WTC11 (cell line): Measurements from ENCODE around the gene ADGRF3. TPM values are rescaled to one million over a fixed set of nuclear protein-coding genes. Genes with fewer than 3 reads are reported as not detected.

Experiments used
- ATAC-seq: fragments of 200-7000 bp; cut with Tn5 transposase; 2 replicates; pipeline ENCODE4 v1.10.0; 2021; ENCODE audit warnings: mild to moderate bottlenecking, moderate library complexity
- CTCF ChIA-PET: fragments of 300-600 bp; sonication (Branson Sonifier 250); formaldehyde crosslinking; loops from one replicate; lab custom pipeline; 2021; ENCODE audit warnings: antibody characterized with exemption; lab: Charles Lee
- POLR2A ChIA-PET: fragments of 350-600 bp; sonication (Branson Sonifier 250); formaldehyde crosslinking; loops from one replicate; lab custom pipeline; 2021; ENCODE audit warnings: antibody characterized with exemption; lab: Charles Lee
- DNase-seq: peaks from one replicate; pipeline ENCODE4 v3.0.0; 2021; ENCODE audit warnings: low spot score
- H3K27ac Mint-ChIP-seq: 2 replicates; pipeline ENCODE4 v1.8.0; 2021; ENCODE audit warnings: mixed read lengths
- H3K27me3 Mint-ChIP-seq: 2 replicates; pipeline ENCODE4 v1.8.0; 2021; ENCODE audit warnings: low read depth, mild to moderate bottlenecking, moderate library complexity, mixed read lengths
- H3K36me3 Mint-ChIP-seq: 2 replicates; pipeline ENCODE4 v1.8.0; 2021; ENCODE audit warnings: mixed read lengths
- H3K4me1 Mint-ChIP-seq: 2 replicates; pipeline ENCODE4 v1.8.0; 2022; ENCODE audit warnings: mixed read lengths
- H3K4me3 Mint-ChIP-seq: 2 replicates; pipeline ENCODE4 v1.8.0; 2021; ENCODE audit warnings: mild to moderate bottlenecking, moderate library complexity, mixed read lengths
- H3K9me3 Mint-ChIP-seq: 2 replicates; pipeline ENCODE4 v1.8.0; 2021; ENCODE audit warnings: mixed read lengths
- E2F4 ChIP-seq: sonication (generic); formaldehyde crosslinking; IDR thresholded peaks from 2 replicates; pipeline ENCODE4 v1.8.1; 2022; ENCODE audit warnings: low read depth, mild to moderate bottlenecking, moderate library complexity, missing genetic modification reagents, borderline replicate concordance
- HMGXB4 ChIP-seq: sonication (generic); formaldehyde crosslinking; IDR thresholded peaks from 2 replicates; pipeline ENCODE4 v1.8.1; 2023; ENCODE audit warnings: mild to moderate bottlenecking, moderate library complexity, missing genetic modification reagents
- IRF1 ChIP-seq: sonication (generic); formaldehyde crosslinking; IDR thresholded peaks from 2 replicates; pipeline ENCODE4 v1.8.0; 2023; ENCODE audit warnings: missing genetic modification reagents
- NFYB ChIP-seq: sonication (generic); formaldehyde crosslinking; conservative IDR thresholded peaks from 2 replicates; pipeline ENCODE4 v1.8.0; 2022; ENCODE audit warnings: low read depth, missing genetic modification reagents
- PRDM15 ChIP-seq: sonication (generic); formaldehyde crosslinking; IDR thresholded peaks from 2 replicates; pipeline ENCODE4 v1.8.0; 2022; ENCODE audit warnings: missing genetic modification reagents
- USF2 ChIP-seq: sonication (generic); formaldehyde crosslinking; IDR thresholded peaks from 2 replicates; pipeline ENCODE4 v1.8.1; 2023; ENCODE audit warnings: mild to moderate bottlenecking, missing genetic modification reagents, moderate library complexity
- ZNF121 ChIP-seq: sonication (generic); formaldehyde crosslinking; IDR thresholded peaks from 2 replicates; pipeline ENCODE4 v1.8.0; 2023; ENCODE audit warnings: missing genetic modification reagents
- ZNF281 ChIP-seq: sonication (generic); formaldehyde crosslinking; IDR thresholded peaks from 2 replicates; pipeline ENCODE4 v1.8.0; 2023; ENCODE audit warnings: mild to moderate bottlenecking, missing genetic modification reagents
- ZNF671 ChIP-seq: fragments of 250-450 bp; sonication (Bioruptor Pico); IDR thresholded peaks from 2 replicates; pipeline ENCODE4 v1.8.0; 2021; ENCODE audit warnings: mild to moderate bottlenecking
- total RNA-seq: library from RNA; stranded (reverse); gene quantifications from 3 replicates; pipeline ENCODE4 v1.2.3, GENCODE V29; 2021

Gene ADGRF3
- total RNA-seq, 1 experiment from 2014 or later: 0.48 TPM

- no peaks in the 10 kb centered on the region for H3K27me3 Mint-ChIP-seq
- CTCF ChIA-PET: no interaction called here
- TF ChIP-seq USF2 (CRISPR knock-in tag): no peak
- H3K9me3 Mint-ChIP-seq: peaks cover 14% of the 10 kb centered on the region
- H3K36me3 Mint-ChIP-seq: peaks cover 34% of the 10 kb centered on the region
- H3K4me1 Mint-ChIP-seq: no peaks in the 10 kb centered on the region
- H3K27ac Mint-ChIP-seq: no peak overlapping the region
- H3K4me3 Mint-ChIP-seq: no peak overlapping the region
- POLR2A ChIA-PET: no interaction called here
- ATAC-seq (no peak), DNase-seq (no peak)
Measured at GRCh38 chr2:26366957-26367356, 20.4 kb upstream of the ADGRF3 start.

GRCh38 chr2:26364669-26365068 lies 18.1 kb upstream of the ADGRF3 start:
- H3K36me3 Mint-ChIP-seq: peaks cover 24% of the 10 kb centered on the region
- no peak for TF ChIP-seq E2F4 (CRISPR knock-in tag)
- ATAC-seq (no peak), DNase-seq (no peak)
- H3K4me3 Mint-ChIP-seq: no peak overlapping the region
- no peaks in the 10 kb centered on the region for H3K4me1 Mint-ChIP-seq
- peaks cover 7% of the 10 kb centered on the region for H3K9me3 Mint-ChIP-seq
- no peak overlapping the region for H3K27ac Mint-ChIP-seq
- POLR2A ChIA-PET: no interaction called here
- no peaks in the 10 kb centered on the region for H3K27me3 Mint-ChIP-seq
- CTCF ChIA-PET: no interaction called here

GRCh38 chr2:26363958-26364357 lies 17.4 kb upstream of the ADGRF3 start:
- H3K36me3 Mint-ChIP-seq: peaks cover 17% of the 10 kb centered on the region
- ATAC-seq: no peak
- TF ChIP-seq PRDM15 (CRISPR knock-in tag): no peak
- TF ChIP-seq ZNF121 (CRISPR knock-in tag): peak; percentile 24; the same call in 1 of the 2 replicates
- TF ChIP-seq, all 79 proteins: peak for 1
- Mint-ChIP-seq H3K27ac (no peak overlapping the region), H3K27me3 (no peaks in the 10 kb centered on the region), H3K4me1 (no peaks in the 10 kb centered on the region), H3K4me3 (no peak overlapping the region), H3K9me3 (no peaks in the 10 kb centered on the region; the same call in 1 of the 2 replicates)
- CTCF ChIA-PET: no interaction called here
- POLR2A ChIA-PET: no interaction called here
- DNase-seq: no peak

GRCh38 chr2:26363323-26363722 lies 16.7 kb upstream of the ADGRF3 start:
- Mint-ChIP-seq H3K27me3 (no peaks in the 10 kb centered on the region), H3K36me3 (peaks cover 11% of the 10 kb centered on the region), H3K4me3 (no peak overlapping the region), H3K27ac (peak overlapping the region; percentile 0; the same call in 1 of the 2 replicates), H3K9me3 (no peaks in the 10 kb centered on the region), H3K4me1 (no peaks in the 10 kb centered on the region)
- ChIA-PET POLR2A (no interaction called here), CTCF (no interaction called here)
- TF ChIP-seq USF2 (CRISPR knock-in tag) (no peak), IRF1 (CRISPR knock-in tag) (no peak)
- ATAC-seq: no peak
- DNase-seq: no peak

GRCh38 chr2:26359886-26360473 lies 13.4 kb upstream of the ADGRF3 start:
- DNase-seq: no peak
- Mint-ChIP-seq H3K9me3 (no peaks in the 10 kb centered on the region), H3K36me3 (no peaks in the 10 kb centered on the region), H3K4me3 (no peak overlapping the region), H3K27me3 (no peaks in the 10 kb centered on the region), H3K27ac (peak overlapping the region; percentile 12), H3K4me1 (peaks cover 17% of the 10 kb centered on the region)
- no peak for ATAC-seq
- no peak for TF ChIP-seq ZNF281
- no peak for TF ChIP-seq HMGXB4 (CRISPR knock-in tag)
- no peak for TF ChIP-seq NFYB (CRISPR knock-in tag)
- no peak for TF ChIP-seq ZNF671 (CRISPR knock-in tag)
- ChIA-PET CTCF (no interaction called here), POLR2A (no interaction called here)
